Bladder microvascular endothelial cell (primary cell): ENCODE data around the gene NLRP13. TPM values are rescaled to one million over a fixed set of nuclear protein-coding genes. Genes with fewer than 3 reads are reported as not detected.

ENCODE experiments used
- total RNA-seq: library from RNA; depleted of rRNA; stranded (reverse); fragments of >200 nt; gene quantifications from 2 replicates; pipeline ENCODE4 v1.2.3, GENCODE V29; 2014

NLRP13 gene
- not detected in 2 replicates for total RNA-seq

GRCh38 chr19:55931936-55932386 lies at the start of gene NLRP13:
NLRP13 (minus strand) TSS chr19:55932336; CDS start chr19:55932311, 25 bp downstream.

GRCh38 chr19:55947532-55947931 lies 15.4 kb upstream of the NLRP13 start, which contains the start of gene NLRP8:
NLRP8 (plus strand) TSS chr19:55947832.

Other genes with a start within 250 kb of the NLRP13 start
- gene NLRP9, start 193.9 kb downstream of the NLRP13 start, total RNA-seq = not detected in 2 replicates
- 0.16 and 2.3 TPM in 2 replicates for gene RFPL4A, start 173.2 kb downstream of the NLRP13 start, total RNA-seq
- 0.31 TPM in 1 of 2 replicates, not detected in the other for gene RFPL4AL1, start 163.2 kb downstream of the NLRP13 start, total RNA-seq
- gene NLRP11, start 100.3 kb downstream of the NLRP13 start, total RNA-seq = 0.06 TPM in 1 of 2 replicates, not detected in the other
- gene NLRP4, start 95.8 kb downstream of the NLRP13 start, total RNA-seq = not detected in 2 replicates
- not detected in 2 replicates for gene NLRP8, start 15.5 kb upstream of the NLRP13 start, total RNA-seq
- not detected in 2 replicates for gene NLRP5, start 54.4 kb upstream of the NLRP13 start, total RNA-seq
- 27.1 and 32.4 TPM in 2 replicates for gene ZNF787, start 189.0 kb upstream of the NLRP13 start, total RNA-seq
- gene ZNF444, start 209.0 kb upstream of the NLRP13 start, total RNA-seq = 10.7 and 20.8 TPM in 2 replicates
- gene GALP, start 243.7 kb upstream of the NLRP13 start, total RNA-seq = not detected in 2 replicates